ENCODE measurements around the gene SNX1.

DNA sequence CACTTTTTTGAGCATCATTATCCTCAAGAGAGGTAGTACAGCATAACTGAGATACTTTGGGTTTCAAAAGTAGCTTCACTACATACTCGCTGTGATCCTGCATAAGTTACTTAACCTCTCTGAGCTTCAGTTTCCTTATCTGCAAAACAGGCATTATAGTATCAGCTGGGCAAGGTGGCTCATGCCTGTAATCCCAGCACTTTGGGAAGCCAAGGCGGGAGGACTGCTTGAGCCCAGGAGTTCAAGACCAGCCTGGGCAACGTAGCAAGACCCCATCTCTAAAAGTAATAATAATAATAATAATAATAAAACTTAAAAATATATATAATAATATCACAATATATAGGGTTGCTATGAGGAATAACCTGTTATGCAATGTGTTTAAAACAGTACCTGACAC is 13.0 kb upstream of the SNX1 start:
- TF ChIP-seq, protein P1, sequence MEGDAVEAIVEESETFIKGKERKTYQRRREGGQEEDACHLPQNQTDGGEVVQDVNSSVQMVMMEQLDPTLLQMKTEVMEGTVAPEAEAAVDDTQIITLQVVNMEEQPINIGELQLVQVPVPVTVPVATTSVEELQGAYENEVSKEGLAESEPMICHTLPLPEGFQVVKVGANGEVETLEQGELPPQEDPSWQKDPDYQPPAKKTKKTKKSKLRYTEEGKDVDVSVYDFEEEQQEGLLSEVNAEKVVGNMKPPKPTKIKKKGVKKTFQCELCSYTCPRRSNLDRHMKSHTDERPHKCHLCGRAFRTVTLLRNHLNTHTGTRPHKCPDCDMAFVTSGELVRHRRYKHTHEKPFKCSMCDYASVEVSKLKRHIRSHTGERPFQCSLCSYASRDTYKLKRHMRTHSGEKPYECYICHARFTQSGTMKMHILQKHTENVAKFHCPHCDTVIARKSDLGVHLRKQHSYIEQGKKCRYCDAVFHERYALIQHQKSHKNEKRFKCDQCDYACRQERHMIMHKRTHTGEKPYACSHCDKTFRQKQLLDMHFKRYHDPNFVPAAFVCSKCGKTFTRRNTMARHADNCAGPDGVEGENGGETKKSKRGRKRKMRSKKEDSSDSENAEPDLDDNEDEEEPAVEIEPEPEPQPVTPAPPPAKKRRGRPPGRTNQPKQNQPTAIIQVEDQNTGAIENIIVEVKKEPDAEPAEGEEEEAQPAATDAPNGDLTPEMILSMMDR (IDR thresholded peaks at IDR 0.05; ENCODE audit: insufficient read depth, low read depth, low read length): no peak
- TF ChIP-seq EZH2 (IDR thresholded peaks at IDR 0.05; ENCODE audit: insufficient read depth, low read length): no peak

Measured in astrocyte (in vitro differentiated cells and primary cell).